Neural cell (in vitro differentiated cells): ENCODE results near the gene MYO1D.

Source experiments
- CTCF ChIP-seq: fragments of 450-650 bp; IDR thresholded peaks from 2 replicates; pipeline ENCODE4 v1.5.1; 2014; ENCODE audit warnings: antibody characterized with exemption, mild to moderate bottlenecking, moderate library complexity; ENCODE audit not compliant: poor library complexity, severe bottlenecking
- EZH2 ChIP-seq: fragments of 200-600, 300-800 bp; shearing (Covaris generic), sonication (generic); IDR thresholded peaks from 2 replicates; pipeline ENCODE4 v1.6.1; 2014; ENCODE audit warnings: antibody characterized with exemption, low read length, borderline replicate concordance, mild to moderate bottlenecking; ENCODE audit not compliant: insufficient read depth, poor library complexity, severe bottlenecking
- MXI1 ChIP-seq: fragments of 450-650 bp; conservative IDR thresholded peaks from 2 replicates; pipeline ENCODE4 v1.6.1; 2014; ENCODE audit warnings: antibody characterized with exemption, mild to moderate bottlenecking; ENCODE audit not compliant: poor library complexity, severe bottlenecking
- POLR2AphosphoS5 ChIP-seq: IDR thresholded peaks from 2 replicates; pipeline ENCODE4 v1.6.1; 2012
- RAD21 ChIP-seq: fragments of 450-650 bp; conservative IDR thresholded peaks from 2 replicates; pipeline ENCODE4 v1.6.1; 2014; ENCODE audit warnings: antibody characterized with exemption, mild to moderate bottlenecking, moderate library complexity
- SMC3 ChIP-seq: fragments of 450-650 bp; conservative IDR thresholded peaks from 2 replicates; pipeline ENCODE4 v1.6.1; 2014; ENCODE audit warnings: antibody characterized with exemption, mild to moderate bottlenecking, moderate library complexity; ENCODE audit not compliant: poor library complexity
- TAF1 ChIP-seq: IDR thresholded peaks from 2 replicates; pipeline ENCODE4 v1.6.1; 2012; ENCODE audit warnings: low read depth

GRCh38 chr17:32795339-32795979, 81.5 kb downstream of the MYO1D start:
- TF ChIP-seq CTCF: no peak
- TF ChIP-seq EZH2: no peak
- TF ChIP-seq RAD21: no peak
- no peak for TF ChIP-seq TAF1
- no peak for TF ChIP-seq SMC3
- no peak for TF ChIP-seq POLR2AphosphoS5
- TF ChIP-seq MXI1: no peak
